Panc1 (cell line): Measurements from ENCODE around the gene PSMA5. TPM values are rescaled to one million over a fixed set of nuclear protein-coding genes. Genes with fewer than 3 reads are reported as not detected.

Experiments used
- ATAC-seq: fragments of 200-7000 bp; cut with Tn5 transposase; 2 replicates; pipeline ENCODE4 v1.9.1; 2020; ENCODE audit warnings: mild to moderate bottlenecking, moderate library complexity
- BruUV-seq: library from RNA; stranded (reverse); fragments of 400-500 nt; replicated peaks from 2 replicates; lab custom pipeline; 2021; lab: Mats Ljungman, UMichigan
- CTCF ChIA-PET: fragments of 300-600 bp; sonication (Branson Sonifier 250); formaldehyde crosslinking; loops from one replicate; lab custom pipeline; 2022; ENCODE audit warnings: antibody characterized with exemption; lab: Charles Lee
- POLR2A ChIA-PET: fragments of 300-600 bp; sonication (Branson Sonifier 250); formaldehyde crosslinking; loops from one replicate; lab custom pipeline; 2022; ENCODE audit warnings: antibody characterized with exemption; lab: Charles Lee
- DNase-seq: peaks from one replicate; pipeline ENCODE4 v3.0.0-alpha.2; 2010; ENCODE audit warnings: low read depth, low spot score
- H3K27ac ChIP-seq: 2 replicates; pipeline ENCODE4 v1.5.1; 2011; ENCODE audit warnings: mild to moderate bottlenecking, low read length, inconsistent platforms
- H3K27me3 ChIP-seq: fragments of 200-500 bp; sonication (Bioruptor generic); 2 replicates; pipeline ENCODE4 v1.6.0; 2014; ENCODE audit warnings: low read length, inconsistent platforms; ENCODE audit not compliant: control insufficient read depth, insufficient read depth
- H3K36me3 ChIP-seq: fragments of 200-500 bp; sonication (Bioruptor generic); 2 replicates; pipeline ENCODE4 v1.5.1; 2014; ENCODE audit warnings: inconsistent platforms, mild to moderate bottlenecking, low read length, moderate library complexity; ENCODE audit not compliant: control insufficient read depth, insufficient read depth
- H3K4me1 ChIP-seq: 2 replicates; pipeline ENCODE4 v1.5.1; 2011; ENCODE audit warnings: inconsistent platforms, mild to moderate bottlenecking, low read length, moderate library complexity; ENCODE audit not compliant: control insufficient read depth, insufficient read depth
- H3K4me3 ChIP-seq, 2 experiments: 2 replicates each; pipeline ENCODE4 v1.5.1; 2011 to 2012; ENCODE audit warnings: low read depth in 2 of 2, low read length in 2 of 2, mild to moderate bottlenecking in 2 of 2, inconsistent platforms in 1 of 2, moderate library complexity in 1 of 2
- H3K9me3 ChIP-seq: fragments of 200-500 bp; sonication (Bioruptor generic); 2 replicates; pipeline ENCODE4 v1.5.1; 2014; ENCODE audit warnings: low read depth, mild to moderate bottlenecking, inconsistent platforms, low read length, moderate library complexity; ENCODE audit not compliant: control insufficient read depth, insufficient read depth
- CTCF ChIP-seq: fragments of 450-650 bp; IDR thresholded peaks from 2 replicates; pipeline ENCODE4 v1.5.1; 2017; ENCODE audit warnings: mild to moderate bottlenecking
- POLR2AphosphoS5 ChIP-seq: IDR thresholded peaks from 2 replicates; pipeline ENCODE4 v1.6.1; 2012; ENCODE audit warnings: mild to moderate bottlenecking, low read depth, low read length, moderate library complexity
- REST ChIP-seq, 2 experiments: IDR thresholded peaks; 2 replicates each; pipeline ENCODE4 v1.6.1; 2011 to 2012; ENCODE audit warnings: low read depth in 2 of 2, control low read depth in 1 of 2, low read length in 1 of 2, mild to moderate bottlenecking in 1 of 2, moderate library complexity in 1 of 2; ENCODE audit not compliant: insufficient read depth in 1 of 2
- SIN3A ChIP-seq: IDR thresholded peaks from 2 replicates; pipeline ENCODE4 v1.6.1; 2012; ENCODE audit warnings: low read depth, mild to moderate bottlenecking, low read length, moderate library complexity, borderline replicate concordance; ENCODE audit not compliant: insufficient read depth
- TCF7L2 ChIP-seq: IDR thresholded peaks from 2 replicates; pipeline ENCODE4 v1.6.1; 2011; ENCODE audit warnings: mild to moderate bottlenecking, low read depth, low read length, inconsistent platforms
- in situ Hi-C: cut with HindIII; loops from 2 replicates; pipeline ENCODE4 v1.10.0; 2016; ENCODE audit warnings: low sequenced_read_pairs, low pct_unique_long_range_greater_than_20kb
- intact Hi-C: fragments of 100-400 bp; cut with micrococcal nuclease; formaldehyde crosslinking; loops from one replicate; pipeline ENCODE4 v1.10.0; 2022; ENCODE audit not compliant: unreplicated experiment
- total RNA-seq: library from RNA; stranded (reverse); gene quantifications from one replicate; pipeline ENCODE4 v1.2.1, GENCODE V29; 2021; ENCODE audit not compliant: unreplicated experiment

The PSMA5 gene
- total RNA-seq, 1 experiment from 2014 or later = 118 TPM

GRCh38 chr1:109394591-109395281 lies 31.5 kb downstream of the PSMA5 start:
- no peaks in the 10 kb centered on the region for H3K27me3 ChIP-seq
- TF ChIP-seq TCF7L2 (no peak), SIN3A (no peak), POLR2AphosphoS5 (no peak), CTCF (no peak), REST (IDR thresholded peaks at IDR 0.05; ENCODE audit: insufficient read depth in 1 of 2, low read depth in 2 of 2, low read length in 1 of 2) (no peak)
- ChIA-PET CTCF (no interaction called here), POLR2A (no interaction called here)
- peaks cover 18% of the 10 kb centered on the region for H3K4me1 ChIP-seq
- ATAC-seq (no peak), DNase-seq (no peak)
- no peak overlapping the region for H3K27ac ChIP-seq
- in situ Hi-C loops (no loop called here), intact Hi-C loops (loop anchor here (5.0 kb wide), 1 partner anchor 132 kb away; no protein-coding TSS in a partner anchor)
- H3K36me3 ChIP-seq = no peaks in the 10 kb centered on the region
- no TSS peak for BruUV-seq
- H3K9me3 ChIP-seq = no peaks in the 10 kb centered on the region
- H3K4me3 ChIP-seq = no peak overlapping the region

GRCh38 chr1:109393617-109394233 lies 32.5 kb downstream of the PSMA5 start:
- Histone ChIP-seq H3K27ac (0 out of 2 replicates have a peak overlapping the region, but pooled peaks have one; percentile 56), H3K4me3 (no peak overlapping the region), H3K36me3 (no peaks in the 10 kb centered on the region), H3K9me3 (no peaks in the 10 kb centered on the region), H3K27me3 (no peaks in the 10 kb centered on the region), H3K4me1 (peaks cover 17% of the 10 kb centered on the region)
- POLR2A ChIA-PET = interaction anchor here (0.6 kb wide), 1 partner anchor 117 kb away, joined by 7 read pairs; no protein-coding TSS in a partner anchor
- in situ Hi-C loops (no loop called here), intact Hi-C loops (no loop called here)
- ATAC-seq (no peak), DNase-seq (no peak)
- CTCF ChIA-PET = no interaction called here
- BruUV-seq = no TSS peak
- no peak for TF ChIP-seq SIN3A
- TF ChIP-seq REST (IDR thresholded peaks at IDR 0.05; ENCODE audit: insufficient read depth in 1 of 2, low read depth in 2 of 2, low read length in 1 of 2) = no peak
- TF ChIP-seq CTCF = no peak
- no peak for TF ChIP-seq TCF7L2
- TF ChIP-seq POLR2AphosphoS5 = no peak
